Panc1 (cell line): ENCODE measurements around the gene ASCL2.

Experiments
- POLR2AphosphoS5 ChIP-seq: IDR thresholded peaks from 2 replicates; pipeline ENCODE4 v1.6.1; 2012; ENCODE audit warnings: mild to moderate bottlenecking, low read depth, low read length, moderate library complexity
- TCF7L2 ChIP-seq: IDR thresholded peaks from 2 replicates; pipeline ENCODE4 v1.6.1; 2011; ENCODE audit warnings: mild to moderate bottlenecking, low read depth, low read length, inconsistent platforms
- TF ChIP-seq, protein P1 (sequence below): fragments of 450-650 bp; IDR thresholded peaks from 2 replicates; pipeline ENCODE4 v1.5.1; 2017; ENCODE audit warnings: mild to moderate bottlenecking
- TF ChIP-seq, protein P2 (sequence below), 2 experiments: IDR thresholded peaks; 2 replicates each; pipeline ENCODE4 v1.6.1; 2011 to 2012; ENCODE audit warnings: low read depth in 2 of 2, control low read depth in 1 of 2, low read length in 1 of 2, mild to moderate bottlenecking in 1 of 2, moderate library complexity in 1 of 2; ENCODE audit not compliant: insufficient read depth in 1 of 2

DNA sequence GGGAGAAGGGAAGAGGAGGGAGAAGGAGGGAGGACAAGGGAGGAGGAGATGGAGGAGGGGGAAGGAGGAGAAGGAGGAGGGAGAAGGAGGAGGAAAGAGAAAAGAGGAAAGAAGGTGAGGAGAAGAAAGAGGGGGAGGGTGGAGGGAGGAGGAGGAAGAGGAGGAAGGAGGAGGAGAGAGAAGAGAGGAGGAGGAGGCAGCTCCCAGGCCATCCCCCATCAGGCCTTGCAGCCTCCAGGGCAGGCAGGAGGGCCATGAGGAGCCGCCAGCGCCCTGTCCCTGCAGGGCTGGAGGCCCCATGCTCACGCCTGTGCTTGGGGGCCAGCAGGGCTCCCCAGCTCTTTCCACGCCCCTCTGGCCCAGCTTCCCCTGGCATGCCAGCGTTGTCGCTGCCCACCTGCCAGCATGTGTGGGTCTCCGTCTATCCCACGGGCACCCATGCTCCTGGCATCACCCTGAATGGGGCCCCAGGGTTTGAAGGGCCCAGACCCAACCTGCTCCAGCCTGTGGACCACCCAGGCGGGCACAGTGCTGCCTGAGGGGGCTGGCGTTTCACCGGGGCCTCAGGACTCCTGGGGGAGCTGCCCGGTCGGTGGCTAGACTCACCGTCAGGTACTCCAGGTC is 36.6 kb upstream of the ASCL2 start:
- TF ChIP-seq, protein P1, sequence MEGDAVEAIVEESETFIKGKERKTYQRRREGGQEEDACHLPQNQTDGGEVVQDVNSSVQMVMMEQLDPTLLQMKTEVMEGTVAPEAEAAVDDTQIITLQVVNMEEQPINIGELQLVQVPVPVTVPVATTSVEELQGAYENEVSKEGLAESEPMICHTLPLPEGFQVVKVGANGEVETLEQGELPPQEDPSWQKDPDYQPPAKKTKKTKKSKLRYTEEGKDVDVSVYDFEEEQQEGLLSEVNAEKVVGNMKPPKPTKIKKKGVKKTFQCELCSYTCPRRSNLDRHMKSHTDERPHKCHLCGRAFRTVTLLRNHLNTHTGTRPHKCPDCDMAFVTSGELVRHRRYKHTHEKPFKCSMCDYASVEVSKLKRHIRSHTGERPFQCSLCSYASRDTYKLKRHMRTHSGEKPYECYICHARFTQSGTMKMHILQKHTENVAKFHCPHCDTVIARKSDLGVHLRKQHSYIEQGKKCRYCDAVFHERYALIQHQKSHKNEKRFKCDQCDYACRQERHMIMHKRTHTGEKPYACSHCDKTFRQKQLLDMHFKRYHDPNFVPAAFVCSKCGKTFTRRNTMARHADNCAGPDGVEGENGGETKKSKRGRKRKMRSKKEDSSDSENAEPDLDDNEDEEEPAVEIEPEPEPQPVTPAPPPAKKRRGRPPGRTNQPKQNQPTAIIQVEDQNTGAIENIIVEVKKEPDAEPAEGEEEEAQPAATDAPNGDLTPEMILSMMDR = no peak
- no peak for TF ChIP-seq TCF7L2
- TF ChIP-seq, protein P2, sequence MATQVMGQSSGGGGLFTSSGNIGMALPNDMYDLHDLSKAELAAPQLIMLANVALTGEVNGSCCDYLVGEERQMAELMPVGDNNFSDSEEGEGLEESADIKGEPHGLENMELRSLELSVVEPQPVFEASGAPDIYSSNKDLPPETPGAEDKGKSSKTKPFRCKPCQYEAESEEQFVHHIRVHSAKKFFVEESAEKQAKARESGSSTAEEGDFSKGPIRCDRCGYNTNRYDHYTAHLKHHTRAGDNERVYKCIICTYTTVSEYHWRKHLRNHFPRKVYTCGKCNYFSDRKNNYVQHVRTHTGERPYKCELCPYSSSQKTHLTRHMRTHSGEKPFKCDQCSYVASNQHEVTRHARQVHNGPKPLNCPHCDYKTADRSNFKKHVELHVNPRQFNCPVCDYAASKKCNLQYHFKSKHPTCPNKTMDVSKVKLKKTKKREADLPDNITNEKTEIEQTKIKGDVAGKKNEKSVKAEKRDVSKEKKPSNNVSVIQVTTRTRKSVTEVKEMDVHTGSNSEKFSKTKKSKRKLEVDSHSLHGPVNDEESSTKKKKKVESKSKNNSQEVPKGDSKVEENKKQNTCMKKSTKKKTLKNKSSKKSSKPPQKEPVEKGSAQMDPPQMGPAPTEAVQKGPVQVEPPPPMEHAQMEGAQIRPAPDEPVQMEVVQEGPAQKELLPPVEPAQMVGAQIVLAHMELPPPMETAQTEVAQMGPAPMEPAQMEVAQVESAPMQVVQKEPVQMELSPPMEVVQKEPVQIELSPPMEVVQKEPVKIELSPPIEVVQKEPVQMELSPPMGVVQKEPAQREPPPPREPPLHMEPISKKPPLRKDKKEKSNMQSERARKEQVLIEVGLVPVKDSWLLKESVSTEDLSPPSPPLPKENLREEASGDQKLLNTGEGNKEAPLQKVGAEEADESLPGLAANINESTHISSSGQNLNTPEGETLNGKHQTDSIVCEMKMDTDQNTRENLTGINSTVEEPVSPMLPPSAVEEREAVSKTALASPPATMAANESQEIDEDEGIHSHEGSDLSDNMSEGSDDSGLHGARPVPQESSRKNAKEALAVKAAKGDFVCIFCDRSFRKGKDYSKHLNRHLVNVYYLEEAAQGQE (IDR thresholded peaks at IDR 0.05; ENCODE audit: insufficient read depth in 1 of 2, low read depth in 2 of 2, low read length in 1 of 2) = no peak
- no peak for TF ChIP-seq POLR2AphosphoS5
